ENCODE measurements around the gene DGLUCY. TPM values are rescaled to one million over a fixed set of nuclear protein-coding genes. Genes with fewer than 3 reads are reported as not detected.

Gene DGLUCY
- total RNA-seq, 2 donors from 2014 or later = 70.5 to 90.5 TPM

DNA sequence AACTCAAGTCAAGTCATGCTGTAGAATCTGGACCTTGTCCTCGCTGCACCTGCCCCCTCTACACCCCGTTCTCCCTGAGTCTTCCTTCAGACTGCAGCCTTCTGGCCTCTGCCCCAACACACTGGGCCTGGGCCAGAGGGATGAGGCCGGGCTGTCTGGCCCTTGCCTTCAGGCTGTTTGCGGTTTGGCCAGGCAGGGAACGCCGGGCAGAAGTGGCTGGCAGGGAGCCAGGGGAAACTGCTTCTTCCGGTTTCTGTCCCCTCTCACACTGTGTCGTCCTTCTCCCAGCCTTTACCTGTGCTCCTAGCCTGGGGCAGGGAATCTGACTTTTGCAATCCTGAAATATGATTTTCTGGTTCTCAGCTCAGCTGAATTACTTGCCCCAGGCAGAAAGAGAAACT, 13.5 kb downstream of the DGLUCY start:
- Mint-ChIP-seq H3K9me3 (peaks cover 0 to 2% of the 10 kb centered on the region in 2 donors), H3K27ac (no peak overlapping the region), H3K27me3 (ENCODE audit: low read depth) (no peaks in the 10 kb centered on the region), H3K4me1 (ENCODE audit: low read depth) (peaks cover 22% of the 10 kb centered on the region), H3K4me3 (no peak overlapping the region), H3K36me3 (ENCODE audit: insufficient read depth in 2 of 2) (peaks cover 6 to 36% of the 10 kb centered on the region in 2 donors)
- DNase-seq (no peak), ATAC-seq (replicated peaks in 1 of 2) (no peak)

DNA sequence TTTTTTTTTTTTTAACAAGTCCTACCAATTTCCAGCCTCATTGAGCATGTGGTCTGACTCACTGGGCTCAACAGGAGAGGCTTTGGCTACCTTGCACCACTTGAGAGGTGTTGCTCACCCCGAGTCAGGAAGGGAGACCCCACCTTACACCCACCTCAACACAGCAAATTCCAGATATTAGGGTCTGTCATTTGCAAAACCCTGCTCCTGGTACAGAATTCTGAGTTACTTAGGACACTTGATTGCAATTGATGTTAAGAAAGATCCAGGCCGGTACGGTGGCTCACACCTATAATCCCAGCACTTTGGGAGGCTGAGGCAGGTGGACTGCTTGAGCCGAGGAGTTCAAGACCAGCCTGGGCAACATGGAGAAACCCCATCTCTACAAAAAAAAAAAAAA, 14.1 kb downstream of the DGLUCY start:
- no peak for DNase-seq
- Mint-ChIP-seq H3K4me1 (ENCODE audit: low read depth) (peaks cover 22% of the 10 kb centered on the region), H3K36me3 (ENCODE audit: insufficient read depth in 2 of 2) (peaks cover 6 to 36% of the 10 kb centered on the region in 2 donors), H3K4me3 (no peak overlapping the region), H3K27me3 (ENCODE audit: low read depth) (no peaks in the 10 kb centered on the region), H3K9me3 (peaks cover 0 to 2% of the 10 kb centered on the region in 2 donors), H3K27ac (no peak overlapping the region)
- no peak for ATAC-seq (replicated peaks in 1 of 2)

DNA sequence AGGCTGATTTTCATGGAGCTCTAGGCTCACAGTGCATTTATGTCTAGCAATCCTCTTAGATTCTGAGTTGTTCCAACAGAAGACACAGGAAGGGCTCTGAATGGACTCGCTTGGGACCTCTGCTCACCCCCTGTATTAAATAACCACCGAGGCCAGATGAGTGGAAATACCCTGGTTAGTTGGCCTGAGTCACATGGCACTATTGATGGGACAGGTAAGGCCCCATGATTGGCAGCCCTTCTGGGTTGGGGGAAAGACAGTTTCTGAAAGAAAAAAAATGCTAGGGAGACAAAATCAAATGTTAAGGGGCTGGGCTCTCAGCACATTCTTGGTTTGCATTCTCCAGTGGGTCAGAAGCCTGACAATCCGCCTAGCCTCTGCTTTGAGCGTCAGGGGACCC, 14.8 kb downstream of the DGLUCY start:
- H3K27me3 Mint-ChIP-seq (ENCODE audit: low read depth) = no peaks in the 10 kb centered on the region
- peaks cover 0 to 2% of the 10 kb centered on the region in 2 donors for H3K9me3 Mint-ChIP-seq
- ATAC-seq (replicated peaks in 1 of 2) (no peak), DNase-seq (no peak)
- peaks cover 22% of the 10 kb centered on the region for H3K4me1 Mint-ChIP-seq (ENCODE audit: low read depth)
- peak overlapping the region; percentile 3 for H3K27ac Mint-ChIP-seq
- H3K4me3 Mint-ChIP-seq = no peak overlapping the region
- peaks cover 8 to 36% of the 10 kb centered on the region in 2 donors for H3K36me3 Mint-ChIP-seq (ENCODE audit: insufficient read depth in 2 of 2)

DNA sequence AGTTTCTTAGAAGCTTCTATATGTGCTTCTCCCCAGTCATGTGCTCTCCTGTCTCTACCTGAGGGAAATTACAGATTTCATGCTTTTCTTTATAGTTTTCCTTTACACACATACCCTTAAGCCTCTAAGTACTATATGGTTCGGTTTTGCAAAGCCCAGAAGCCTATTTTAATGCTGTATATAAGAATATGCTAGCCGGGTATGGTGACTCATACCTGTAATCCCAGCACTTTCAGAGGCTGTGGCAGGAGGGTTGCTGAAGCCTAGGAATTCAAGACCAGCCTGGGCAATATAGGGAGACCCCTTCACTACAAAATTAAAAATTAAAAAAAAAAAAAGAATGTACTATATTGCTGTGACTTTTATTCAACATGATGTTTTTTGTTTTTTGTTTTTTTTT, 15.4 kb downstream of the DGLUCY start:
- H3K27me3 Mint-ChIP-seq (ENCODE audit: low read depth) = no peaks in the 10 kb centered on the region
- peaks cover 0 to 2% of the 10 kb centered on the region in 2 donors for H3K9me3 Mint-ChIP-seq
- ATAC-seq (replicated peaks in 1 of 2) (no peak), DNase-seq (no peak)
- H3K4me1 Mint-ChIP-seq (ENCODE audit: low read depth) = peaks cover 19% of the 10 kb centered on the region
- no peak overlapping the region for H3K27ac Mint-ChIP-seq
- H3K4me3 Mint-ChIP-seq = no peak overlapping the region
- peaks cover 7 to 38% of the 10 kb centered on the region in 2 donors for H3K36me3 Mint-ChIP-seq (ENCODE audit: insufficient read depth in 2 of 2)

DNA sequence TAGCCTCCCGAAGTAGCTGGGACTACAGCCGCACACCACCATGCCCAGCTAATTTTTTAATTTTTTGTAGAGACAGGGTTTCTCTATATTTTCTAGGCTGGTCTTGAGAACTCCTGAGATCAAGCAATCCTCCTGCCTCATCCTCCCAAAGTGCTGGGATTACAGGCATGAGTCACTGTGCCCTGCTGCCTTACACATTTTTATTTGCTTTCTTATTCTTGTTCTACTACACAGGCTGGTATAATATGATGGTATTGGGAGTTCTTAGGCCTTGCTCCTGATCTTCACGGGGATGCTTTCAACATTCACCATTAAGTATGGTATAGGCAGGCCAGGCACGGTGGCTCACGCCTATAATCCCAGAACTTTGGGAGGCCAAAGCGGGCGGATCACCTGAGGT, 21.2 kb downstream of the DGLUCY start:
- peaks cover 2 to 19% of the 10 kb centered on the region in 2 donors for H3K36me3 Mint-ChIP-seq (ENCODE audit: insufficient read depth in 2 of 2)
- H3K27ac Mint-ChIP-seq = no peak overlapping the region
- peaks cover 28% of the 10 kb centered on the region for H3K4me1 Mint-ChIP-seq (ENCODE audit: low read depth)
- ATAC-seq (replicated peaks in 1 of 2) = no peak
- H3K4me3 Mint-ChIP-seq = no peak overlapping the region
- DNase-seq = no peak
- H3K9me3 Mint-ChIP-seq = no peaks in the 10 kb centered on the region
- H3K27me3 Mint-ChIP-seq (ENCODE audit: low read depth) = no peaks in the 10 kb centered on the region

DNA sequence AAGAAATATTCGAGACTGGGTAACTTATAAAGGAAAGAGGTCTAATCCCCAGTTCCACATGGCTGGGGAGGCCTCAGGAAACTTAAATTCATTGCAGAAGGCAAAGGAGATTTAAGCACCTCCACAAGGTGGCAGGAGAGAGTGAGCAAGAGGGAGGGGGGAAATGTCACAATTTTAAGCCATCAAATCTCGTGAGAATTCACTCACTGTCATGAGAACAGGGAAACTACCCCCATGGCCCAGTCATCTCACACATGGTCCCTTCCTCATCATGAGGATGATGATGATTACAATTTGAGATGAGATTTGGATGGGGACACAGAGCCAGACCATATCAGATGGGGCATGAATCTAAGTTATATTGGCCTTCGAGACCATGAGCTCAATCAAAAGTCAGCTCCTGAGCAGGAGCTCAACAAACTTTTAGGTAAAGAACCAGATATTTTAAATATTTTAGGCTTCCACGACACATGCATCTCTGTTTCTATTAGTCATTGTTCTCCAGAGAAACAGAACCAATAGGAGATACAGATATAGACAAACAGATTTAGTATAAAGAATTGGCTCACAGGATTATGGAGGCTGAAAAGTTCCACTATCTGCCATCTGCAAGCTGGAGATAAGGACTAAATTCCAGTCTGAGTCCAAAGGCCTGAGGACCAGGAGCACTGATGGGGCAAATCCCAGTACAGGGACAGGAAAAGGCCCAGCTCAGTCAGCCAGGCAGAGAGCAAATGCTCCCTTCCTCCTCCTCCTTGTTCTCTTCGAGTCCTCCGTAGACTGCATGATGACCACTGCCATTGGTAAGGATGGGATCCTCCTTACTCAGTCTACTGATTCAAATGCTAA, 24.9 kb downstream of the DGLUCY start:
- Mint-ChIP-seq H3K4me3 (no peak overlapping the region), H3K27ac (peak overlapping the region; percentile 52), H3K9me3 (no peaks in the 10 kb centered on the region), H3K4me1 (ENCODE audit: low read depth) (peaks cover 54% of the 10 kb centered on the region), H3K27me3 (ENCODE audit: low read depth) (no peaks in the 10 kb centered on the region), H3K36me3 (ENCODE audit: insufficient read depth in 2 of 2) (peaks cover under 1 to 11% of the 10 kb centered on the region in 2 donors)
- ATAC-seq (replicated peaks in 1 of 2) (peak; percentile 69 to 84), DNase-seq (peak; percentile 63 to 71)

DNA sequence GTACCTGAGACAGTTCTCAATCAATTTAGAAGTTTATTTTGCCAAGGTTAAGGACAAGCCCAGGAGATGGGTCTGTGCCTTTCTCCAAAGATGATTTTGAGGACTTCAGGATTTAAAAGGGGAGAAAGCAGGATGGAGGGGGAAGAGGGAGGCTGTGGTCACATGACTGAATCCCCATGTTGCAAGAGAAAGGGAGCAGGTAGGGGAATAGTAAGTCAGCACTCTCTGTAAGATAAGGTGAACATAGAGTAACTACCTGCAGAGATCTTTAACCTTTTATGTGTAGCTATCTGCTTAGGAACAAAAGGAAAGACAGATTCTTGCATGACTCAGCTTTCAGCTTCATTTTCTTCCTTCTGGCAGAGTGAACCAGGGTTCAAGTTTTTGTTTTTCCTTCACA, 25.9 kb downstream of the DGLUCY start:
- no peak for DNase-seq
- no peaks in the 10 kb centered on the region for H3K9me3 Mint-ChIP-seq
- ATAC-seq (replicated peaks in 1 of 2) = no peak
- peaks cover 4 to 6% of the 10 kb centered on the region in 2 donors for H3K36me3 Mint-ChIP-seq (ENCODE audit: insufficient read depth in 2 of 2)
- H3K27ac Mint-ChIP-seq = peak overlapping the region; percentile 64
- H3K4me1 Mint-ChIP-seq (ENCODE audit: low read depth) = peaks cover 64% of the 10 kb centered on the region
- H3K27me3 Mint-ChIP-seq (ENCODE audit: low read depth) = no peaks in the 10 kb centered on the region
- no peak overlapping the region for H3K4me3 Mint-ChIP-seq

DNA sequence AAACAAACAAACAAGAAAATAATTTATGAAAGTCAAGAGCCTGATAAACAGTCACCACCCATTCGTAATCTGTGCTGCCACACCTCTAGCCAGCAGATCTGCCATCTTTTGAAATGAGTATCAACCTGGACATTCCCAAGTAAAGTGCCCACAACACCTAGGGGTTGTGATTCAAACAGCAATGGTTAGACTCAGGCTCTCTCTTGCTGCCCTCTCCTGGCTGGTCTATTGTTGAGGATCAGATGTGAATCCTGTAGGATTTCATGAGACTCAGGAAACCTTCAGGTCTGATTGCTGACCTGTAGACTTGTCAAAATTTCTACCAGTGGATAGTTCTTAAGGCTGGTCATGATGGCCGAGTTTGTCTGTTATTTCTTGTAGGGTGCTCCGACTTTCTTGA, 26.8 kb downstream of the DGLUCY start:
- Mint-ChIP-seq H3K27ac (peak overlapping the region; percentile 64), H3K36me3 (ENCODE audit: insufficient read depth in 2 of 2) (peaks cover 2 to 4% of the 10 kb centered on the region in 2 donors), H3K4me1 (ENCODE audit: low read depth) (peaks cover 65% of the 10 kb centered on the region), H3K9me3 (no peaks in the 10 kb centered on the region), H3K4me3 (peak overlapping the region in 1 of 2 donors; percentile 38), H3K27me3 (ENCODE audit: low read depth) (no peaks in the 10 kb centered on the region)
- ATAC-seq (replicated peaks in 1 of 2) = no peak
- no peak for DNase-seq

DNA sequence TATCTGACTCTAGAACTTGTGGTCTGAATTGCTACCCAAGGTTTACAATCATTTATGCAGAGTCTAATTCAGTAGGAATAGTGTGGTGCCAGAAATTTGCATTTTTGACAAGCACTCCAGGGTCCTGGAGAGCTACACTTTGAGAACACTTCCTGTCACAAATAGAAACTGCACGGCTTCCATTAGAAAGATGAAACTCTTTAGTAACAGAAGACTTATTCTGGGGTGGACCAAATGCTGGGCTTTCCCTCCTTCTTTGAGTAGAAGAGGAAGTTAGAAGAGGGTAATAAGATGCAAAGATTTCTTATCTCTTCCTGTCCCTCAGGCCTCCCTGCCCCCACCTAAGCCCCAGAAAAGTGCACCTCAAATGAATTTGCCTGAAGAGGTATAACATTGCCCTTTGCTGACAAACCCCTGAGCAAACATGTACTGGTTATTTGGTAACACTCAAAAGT, 28.4 kb downstream of the DGLUCY start:
- Mint-ChIP-seq H3K27me3 (ENCODE audit: low read depth) (no peaks in the 10 kb centered on the region), H3K4me1 (ENCODE audit: low read depth) (peaks cover 65% of the 10 kb centered on the region), H3K36me3 (ENCODE audit: insufficient read depth in 2 of 2) (peaks cover 2 to 4% of the 10 kb centered on the region in 2 donors), H3K27ac (peak overlapping the region; percentile 73), H3K4me3 (peak overlapping the region; percentile 22 to 51), H3K9me3 (no peaks in the 10 kb centered on the region)
- DNase-seq (no peak), ATAC-seq (replicated peaks in 1 of 2) (peak in 1 of 2 donors; percentile 33)

DNA sequence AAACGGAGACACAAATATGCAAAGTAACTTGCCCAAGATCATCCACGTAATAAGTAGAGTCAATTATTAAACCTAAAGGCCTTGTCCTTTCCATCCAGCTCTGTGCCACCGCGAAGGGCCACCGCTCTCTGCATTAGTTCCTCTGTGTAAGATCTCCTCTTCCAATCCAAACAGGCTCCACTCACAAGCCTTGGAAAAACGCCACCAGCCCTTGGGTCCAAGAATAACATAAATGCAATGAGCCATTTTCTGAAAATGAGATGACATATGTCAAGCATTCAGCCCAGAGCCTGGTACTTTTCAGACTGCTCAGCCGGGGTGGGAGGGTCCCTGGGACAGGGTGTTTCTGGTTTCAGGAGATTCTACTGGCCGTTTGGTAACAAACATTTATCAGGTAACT, 30.0 kb downstream of the DGLUCY start:
- Mint-ChIP-seq H3K4me3 (no peak overlapping the region), H3K36me3 (ENCODE audit: insufficient read depth in 2 of 2) (peaks cover 6 to 7% of the 10 kb centered on the region in 2 donors), H3K9me3 (no peaks in the 10 kb centered on the region), H3K27ac (peak overlapping the region; percentile 43), H3K4me1 (ENCODE audit: low read depth) (peaks cover 49% of the 10 kb centered on the region), H3K27me3 (ENCODE audit: low read depth) (no peaks in the 10 kb centered on the region)
- DNase-seq = no peak
- ATAC-seq (replicated peaks in 1 of 2) = no peak

DNA sequence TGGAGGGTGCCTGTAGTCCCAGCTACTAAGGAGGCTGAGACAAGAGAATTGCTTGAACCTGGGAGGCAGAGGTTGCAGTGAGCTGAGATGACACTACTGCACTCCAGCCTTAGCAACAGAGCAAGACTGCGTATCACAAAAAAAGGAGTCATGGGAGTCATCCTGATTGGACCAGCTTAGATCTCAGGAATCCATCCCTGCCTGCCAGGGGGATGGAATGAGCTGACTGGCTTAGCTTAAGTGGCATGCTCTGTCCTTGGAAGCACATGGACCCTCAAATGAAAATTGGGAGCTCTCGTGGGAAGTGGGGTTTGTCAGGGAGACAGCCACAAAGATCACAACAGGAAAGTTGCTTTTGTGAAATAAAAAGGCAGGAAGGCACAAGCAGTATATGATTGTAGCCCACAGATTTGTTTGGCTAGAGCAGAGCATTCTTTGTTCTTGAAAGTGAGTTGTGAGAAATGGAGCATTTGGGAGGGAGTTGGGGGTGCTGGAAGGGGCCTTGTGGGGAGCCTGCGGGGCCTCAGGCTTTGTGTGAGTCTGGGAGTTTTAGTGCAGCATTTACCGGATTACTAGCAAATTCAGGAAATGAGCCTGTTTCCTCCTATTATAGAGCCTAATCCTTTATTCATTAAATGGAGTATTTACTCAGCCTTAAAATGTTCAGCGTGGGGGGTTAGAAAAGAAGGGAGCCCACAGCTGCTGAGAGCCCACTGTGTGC, 30.7 kb downstream of the DGLUCY start:
- Mint-ChIP-seq H3K4me1 (ENCODE audit: low read depth) (peaks cover 42% of the 10 kb centered on the region), H3K9me3 (no peaks in the 10 kb centered on the region), H3K27ac (peak overlapping the region; percentile 56), H3K36me3 (ENCODE audit: insufficient read depth in 2 of 2) (peaks cover 6 to 9% of the 10 kb centered on the region in 2 donors), H3K27me3 (ENCODE audit: low read depth) (no peaks in the 10 kb centered on the region), H3K4me3 (no peak overlapping the region)
- DNase-seq = no peak
- no peak for ATAC-seq (replicated peaks in 1 of 2)

DNA sequence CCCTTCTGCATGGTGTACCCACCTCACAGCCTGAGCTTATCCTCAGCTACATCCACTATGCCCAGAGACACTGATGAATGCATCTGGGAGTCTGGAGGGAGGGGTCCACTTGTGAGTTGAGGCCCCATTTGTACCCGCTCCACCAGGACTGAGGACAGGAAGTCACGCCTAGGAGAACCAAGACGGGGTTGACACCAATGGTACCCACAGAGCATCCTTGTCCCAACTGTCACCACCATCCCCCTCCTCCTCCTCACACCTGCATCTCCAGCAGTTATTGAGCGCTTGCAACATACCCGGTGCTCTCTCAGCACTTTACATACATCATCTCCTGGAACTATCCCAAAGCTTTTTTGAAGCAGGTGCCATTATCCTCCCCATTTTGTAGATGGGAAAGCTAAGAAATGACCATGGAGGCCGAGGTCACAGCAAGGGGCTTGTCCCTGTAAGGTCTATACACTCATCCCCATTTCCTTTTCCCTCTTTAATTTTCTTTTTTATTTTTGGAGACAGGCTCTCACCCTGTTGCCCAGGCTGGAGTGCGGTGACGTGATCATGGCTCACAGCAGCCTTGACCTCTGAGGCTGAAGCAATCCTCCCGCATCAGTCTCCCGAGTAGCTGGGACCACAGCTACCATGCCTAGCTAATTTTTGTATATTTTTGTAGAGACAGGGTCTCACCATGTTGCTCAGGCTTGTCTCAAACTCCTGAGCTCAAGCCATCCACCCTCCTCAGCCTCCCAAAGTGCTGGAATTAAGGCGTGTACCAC, 31.7 kb downstream of the DGLUCY start:
- Mint-ChIP-seq H3K27ac (peak overlapping the region; percentile 57), H3K4me3 (no peak overlapping the region), H3K9me3 (no peaks in the 10 kb centered on the region), H3K27me3 (ENCODE audit: low read depth) (no peaks in the 10 kb centered on the region), H3K36me3 (ENCODE audit: insufficient read depth in 2 of 2) (peaks cover 6 to 7% of the 10 kb centered on the region in 2 donors), H3K4me1 (ENCODE audit: low read depth) (peaks cover 32% of the 10 kb centered on the region)
- ATAC-seq (replicated peaks in 1 of 2) (no peak), DNase-seq (no peak)

DNA sequence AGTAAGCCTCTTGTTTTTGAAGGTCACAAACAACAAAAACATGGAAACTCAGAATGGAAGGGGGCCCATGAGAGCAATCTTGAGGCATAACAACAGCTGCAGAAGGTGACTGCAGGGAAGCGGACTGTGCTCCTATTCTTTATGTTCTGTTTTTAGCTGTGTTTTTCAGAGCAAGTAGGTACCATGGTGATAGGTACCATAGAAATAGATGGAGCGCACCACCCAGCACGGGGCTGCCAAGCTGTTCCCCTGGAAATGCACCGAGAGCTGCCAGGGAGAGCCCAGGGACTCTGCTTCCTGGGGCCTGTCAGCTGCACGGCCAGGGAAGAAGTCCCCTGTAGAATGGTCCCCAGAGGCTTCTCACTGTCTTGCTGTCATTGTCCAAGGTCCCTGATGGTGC, 32.8 kb downstream of the DGLUCY start:
- Mint-ChIP-seq H3K27me3 (ENCODE audit: low read depth) (no peaks in the 10 kb centered on the region), H3K36me3 (ENCODE audit: insufficient read depth in 2 of 2) (peaks cover 6 to 7% of the 10 kb centered on the region in 2 donors), H3K27ac (peak overlapping the region; percentile 56), H3K4me1 (ENCODE audit: low read depth) (peaks cover 21% of the 10 kb centered on the region), H3K9me3 (no peaks in the 10 kb centered on the region), H3K4me3 (no peak overlapping the region)
- DNase-seq (no peak), ATAC-seq (replicated peaks in 1 of 2) (no peak)
